Suprapubic skin (tissue), 4 donors: ENCODE measurements around the gene DRC3. TPM values are rescaled to one million over a fixed set of nuclear protein-coding genes. Genes with fewer than 3 reads are reported as not detected.

Experiments used
- DNase-seq, 2 donors: peaks; one replicate each; pipeline ENCODE4 v3.0.0-alpha.2; 2019; ENCODE audit warnings: low spot score in 2 of 2
- H3K27ac ChIP-seq: fragments of 200-600 bp; sonication (generic); one replicate; pipeline ENCODE4 v1.5.1; 2019
- H3K27me3 ChIP-seq: fragments of 200-600 bp; sonication (generic); one replicate; pipeline ENCODE4 v1.5.1; 2019
- H3K36me3 ChIP-seq: fragments of 200-600 bp; sonication (generic); one replicate; pipeline ENCODE4 v1.5.1; 2019
- H3K4me1 ChIP-seq: fragments of 200-600 bp; sonication (generic); one replicate; pipeline ENCODE4 v1.5.1; 2019
- H3K4me3 ChIP-seq: fragments of 200-600 bp; sonication (generic); one replicate; pipeline ENCODE4 v1.5.1; 2019; ENCODE audit warnings: mild to moderate bottlenecking
- H3K9me3 ChIP-seq: fragments of 200-600 bp; sonication (generic); one replicate; pipeline ENCODE4 v1.5.1; 2019
- CTCF ChIP-seq, 2 donors: fragments of 200-600 bp in 1 of 2; fragments of 450-650 bp in 1 of 2; sonication (generic) in 1 of 2; IDR thresholded peaks; one replicate each; pipeline ENCODE4 v1.5.1; 2016 to 2019; ENCODE audit warnings: antibody characterized with exemption in 2 of 2, mild to moderate bottlenecking in 1 of 2, moderate library complexity in 1 of 2
- EP300 ChIP-seq: sonication (generic); formaldehyde crosslinking; IDR thresholded peaks from one replicate; pipeline ENCODE4 v1.6.1; 2017; ENCODE audit warnings: antibody characterized with exemption
- POLR2A ChIP-seq, 2 donors: fragments of 450-650 bp; IDR thresholded peaks; one replicate each; pipeline ENCODE4 v1.6.1; 2017; ENCODE audit warnings: antibody characterized with exemption in 2 of 2, mild to moderate bottlenecking in 2 of 2, moderate library complexity in 2 of 2
- POLR2AphosphoS5 ChIP-seq, 3 donors: sonication (generic); formaldehyde crosslinking; IDR thresholded peaks; one replicate each; pipeline ENCODE4 v1.6.1; 2017; ENCODE audit warnings: antibody characterized with exemption in 3 of 3
- WGBS: methylation state at CpG from one replicate; pipeline ENCODE4 v1.1.5; 2018; 5-methylcytosine and 5-hydroxymethylcytosine counted together
- total RNA-seq, 4 donors: library from RNA; depleted of rRNA; stranded (reverse); fragments of >200 nt; gene quantifications; one replicate each; pipeline ENCODE4 v1.1.0, GENCODE V29; 2016

Gene DRC3
- total RNA-seq, 4 donors from 2014 or later = 2.0 to 10.6 (median 5.5) TPM

DNA sequence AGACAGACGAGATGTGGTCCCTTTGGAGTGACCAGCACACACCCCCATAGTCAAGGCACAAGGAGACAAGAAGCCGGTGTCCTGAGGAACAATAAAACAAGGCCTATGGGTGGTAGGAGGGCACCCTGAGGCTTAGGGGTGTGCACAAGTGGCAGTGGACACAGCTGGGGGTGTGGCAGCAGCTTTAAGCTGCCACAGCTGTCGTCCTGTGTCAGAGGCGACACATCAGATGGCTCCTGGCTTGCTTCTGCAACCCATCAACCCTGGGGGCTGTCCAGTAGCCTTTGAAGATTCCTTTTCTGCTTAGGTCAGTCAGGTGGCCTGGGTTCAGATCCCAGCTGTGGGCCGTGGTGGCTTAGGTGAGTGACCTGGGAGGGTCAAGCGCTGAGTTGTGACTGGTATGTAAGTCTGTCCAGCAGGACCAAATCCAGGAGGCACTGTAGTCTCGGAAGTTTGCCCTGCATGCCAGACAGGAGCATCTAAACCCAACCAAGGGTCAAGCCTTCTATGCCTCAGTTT, 15.8 kb downstream of the DRC3 start:
- 98% methylated on average over 4 of the region's 7 CpGs for WGBS
- TF ChIP-seq POLR2AphosphoS5 (IDR thresholded peaks at IDR 0.05) (no peak), CTCF (IDR thresholded peaks at IDR 0.05) (no peak), EP300 (no peak), POLR2A (IDR thresholded peaks at IDR 0.05) (no peak)

GRCh38 chr17:17989081-17989480, 16.4 kb downstream of the DRC3 start:
- TF ChIP-seq POLR2AphosphoS5 (IDR thresholded peaks at IDR 0.05) = no peak
- TF ChIP-seq EP300 = no peak
- no peak for TF ChIP-seq POLR2A (IDR thresholded peaks at IDR 0.05)
- TF ChIP-seq CTCF (IDR thresholded peaks at IDR 0.05) = no peak
- WGBS = 89% methylated on average over 9 of the region's 9 CpGs

More for the DNA sequence above, 15.8 kb downstream of the DRC3 start:
- no peak overlapping the region for H3K27ac ChIP-seq
- H3K9me3 ChIP-seq = no peaks in the 10 kb centered on the region
- H3K4me3 ChIP-seq = no peak overlapping the region
- H3K36me3 ChIP-seq = no peaks in the 10 kb centered on the region
- peaks cover 12% of the 10 kb centered on the region for H3K4me1 ChIP-seq
- no peaks in the 10 kb centered on the region for H3K27me3 ChIP-seq
- no peak for DNase-seq

GRCh38 chr17:17989618-17990017, 17.0 kb downstream of the DRC3 start:
- Histone ChIP-seq H3K9me3 (no peaks in the 10 kb centered on the region), H3K4me1 (peaks cover 16% of the 10 kb centered on the region), H3K4me3 (no peak overlapping the region), H3K27ac (no peak overlapping the region), H3K27me3 (no peaks in the 10 kb centered on the region), H3K36me3 (no peaks in the 10 kb centered on the region)
- 78% methylated on average over 6 of the region's 10 CpGs for WGBS
- TF ChIP-seq POLR2AphosphoS5 (IDR thresholded peaks at IDR 0.05) (no peak), CTCF (IDR thresholded peaks at IDR 0.05) (no peak), POLR2A (IDR thresholded peaks at IDR 0.05) (no peak), EP300 (no peak)
- DNase-seq = no peak

More at GRCh38 chr17:17989081-17989480, 16.4 kb downstream of the DRC3 start:
- H3K4me3 ChIP-seq = no peak overlapping the region
- DNase-seq = no peak
- H3K27me3 ChIP-seq = no peaks in the 10 kb centered on the region
- peaks cover 12% of the 10 kb centered on the region for H3K4me1 ChIP-seq
- H3K36me3 ChIP-seq = no peaks in the 10 kb centered on the region
- H3K27ac ChIP-seq = no peak overlapping the region
- no peaks in the 10 kb centered on the region for H3K9me3 ChIP-seq

DNA sequence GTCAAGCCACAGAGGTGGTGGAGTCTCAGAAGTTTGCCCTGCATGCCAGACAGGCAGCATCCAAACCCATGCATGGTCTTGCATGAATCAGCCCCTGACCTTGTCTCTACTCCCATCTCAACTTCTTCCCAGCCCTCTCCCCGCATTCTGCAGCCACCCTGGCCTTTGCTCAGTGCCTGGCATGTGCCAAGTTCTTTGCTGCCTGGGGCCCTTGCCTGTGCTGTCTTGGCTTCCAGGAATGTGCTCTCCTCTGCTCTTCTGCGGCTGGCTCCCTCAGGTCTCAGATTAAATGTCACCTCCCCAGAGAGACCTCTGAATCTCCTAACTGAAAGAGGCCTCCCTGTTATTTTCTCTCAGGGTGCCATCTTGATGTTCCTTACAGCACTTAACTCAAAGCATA, 17.6 kb downstream of the DRC3 start:
- Histone ChIP-seq H3K27me3 (no peaks in the 10 kb centered on the region), H3K4me1 (peaks cover 20% of the 10 kb centered on the region), H3K4me3 (no peak overlapping the region), H3K9me3 (no peaks in the 10 kb centered on the region), H3K27ac (peak overlapping the region; percentile 67), H3K36me3 (no peaks in the 10 kb centered on the region)
- no peak for DNase-seq
- 52% methylated on average over 2 of the region's 2 CpGs for WGBS
- no peak for TF ChIP-seq EP300
- TF ChIP-seq CTCF (IDR thresholded peaks at IDR 0.05) = no peak
- no peak for TF ChIP-seq POLR2AphosphoS5 (IDR thresholded peaks at IDR 0.05)
- TF ChIP-seq POLR2A (IDR thresholded peaks at IDR 0.05) = no peak

- Histone ChIP-seq H3K4me3 (no peak overlapping the region), H3K4me1 (peaks cover 20% of the 10 kb centered on the region), H3K9me3 (no peaks in the 10 kb centered on the region), H3K27ac (no peak overlapping the region), H3K36me3 (no peaks in the 10 kb centered on the region), H3K27me3 (no peaks in the 10 kb centered on the region)
- no peak for DNase-seq
- no peak for TF ChIP-seq POLR2AphosphoS5 (IDR thresholded peaks at IDR 0.05)
- no peak for TF ChIP-seq POLR2A (IDR thresholded peaks at IDR 0.05)
- no peak for TF ChIP-seq CTCF (IDR thresholded peaks at IDR 0.05)
- TF ChIP-seq EP300 = no peak
- 81% methylated on average over 2 of the region's 2 CpGs for WGBS
Observed at GRCh38 chr17:17993366-17993765, 20.7 kb downstream of the DRC3 start.
